HG02943 (cell line): ENCODE data around the gene ARMC6.
"Not testable (repeated sequence)": the region's sequence is repeated elsewhere in the genome, so short reads cannot be mapped to it uniquely, and the experiment has no call there.

Experiments
- ATAC-seq: cut with Tn5 transposase; IDR thresholded peaks from one replicate; pipeline ENCODE4 v1.9.1; 2021; ENCODE audit warnings: mild to moderate bottlenecking, low read depth, moderate library complexity; ENCODE audit not compliant: unreplicated experiment

The ARMC6 gene

GRCh38 chr19:19068659-19069654 is 35.6 kb downstream of the ARMC6 start:
- ATAC-seq = no peak

DNA sequence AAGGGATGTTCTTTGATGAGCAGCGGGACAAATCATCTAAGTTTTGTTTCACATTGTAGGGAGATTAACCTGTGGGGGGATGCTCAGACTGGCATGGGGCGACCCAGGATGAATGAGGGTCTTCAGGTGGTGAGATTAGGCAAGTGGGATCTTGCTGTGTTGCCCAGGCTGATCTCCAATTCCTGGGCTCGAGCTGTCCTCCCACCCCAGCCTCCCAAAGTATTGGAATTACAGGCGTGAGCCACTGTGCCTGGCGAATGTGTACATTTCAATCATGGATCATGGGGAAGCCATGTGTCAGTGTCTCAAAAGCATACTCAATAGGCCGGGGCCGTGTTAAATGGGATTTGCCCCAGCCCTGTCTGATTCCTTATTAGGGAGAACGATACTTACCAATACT is 38.5 kb downstream of the ARMC6 start:
- ATAC-seq = no peak

- no peak for ATAC-seq
Measured at GRCh38 chr19:19074196-19074882, 40.9 kb downstream of the ARMC6 start.

DNA sequence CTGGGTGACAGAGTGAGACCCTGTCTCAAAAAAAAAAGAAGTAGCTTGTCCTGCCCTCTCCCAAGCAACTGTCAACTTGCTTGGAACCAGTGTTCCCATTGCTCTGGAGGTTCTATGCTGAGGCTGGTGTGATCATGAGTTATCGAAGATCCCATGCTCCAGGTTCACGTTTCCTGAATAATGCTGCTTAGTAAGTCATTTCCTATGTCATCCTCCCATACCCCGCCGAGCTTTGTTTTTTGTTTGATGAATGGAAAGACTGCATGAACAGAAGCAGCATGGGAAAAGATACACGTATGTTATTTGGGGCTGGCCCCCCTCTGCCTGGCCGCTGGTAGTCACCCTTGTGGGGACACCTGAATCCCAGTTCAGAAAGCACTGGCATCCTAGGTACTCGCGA is 41.7 kb downstream of the ARMC6 start:
- ATAC-seq = no peak

DNA sequence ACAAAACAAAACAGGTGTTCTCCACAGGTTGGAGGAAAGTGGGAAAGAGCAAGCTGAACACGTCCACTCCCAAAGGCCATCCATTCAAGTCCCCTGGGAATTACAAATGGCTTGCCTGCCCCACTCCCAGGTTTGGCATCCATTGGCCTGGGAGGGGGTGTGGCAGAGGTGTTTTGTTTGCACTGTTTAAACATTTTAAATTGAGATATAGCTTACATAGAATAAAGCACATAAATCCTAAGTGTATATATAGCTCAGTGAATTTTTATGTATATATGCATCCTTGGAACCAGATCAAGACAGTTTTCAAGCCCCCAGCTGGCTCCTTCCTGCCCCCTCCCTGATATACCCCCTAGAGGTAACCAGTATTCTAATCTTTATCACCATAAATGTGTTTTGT is 43.1 kb downstream of the ARMC6 start:
- ATAC-seq = no peak

GRCh38 chr19:19077103-19077502 is 43.7 kb downstream of the ARMC6 start:
- ATAC-seq = no peak

GRCh38 chr19:19078801-19079200 is 45.4 kb downstream of the ARMC6 start:
- ATAC-seq = no peak

DNA sequence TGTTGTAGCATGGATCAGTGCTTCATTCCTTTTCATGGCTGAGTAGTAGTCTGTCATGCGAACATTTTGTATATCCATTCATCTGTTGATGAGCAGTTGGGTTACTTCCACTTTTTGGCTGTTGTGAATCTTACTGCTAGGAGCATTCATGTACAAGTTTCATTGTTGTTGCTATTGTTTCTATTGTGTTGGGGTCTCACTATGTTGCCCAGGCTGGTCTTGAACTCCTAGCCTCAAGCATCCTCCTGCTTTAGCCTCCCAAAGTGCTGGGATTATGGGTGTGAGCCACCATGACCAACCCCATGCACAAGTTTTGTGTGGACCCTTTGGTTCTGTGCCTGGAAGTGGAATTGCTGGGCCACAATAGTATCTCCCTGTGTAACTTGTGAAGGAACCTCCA is 46.2 kb downstream of the ARMC6 start:
- ATAC-seq = no peak

DNA sequence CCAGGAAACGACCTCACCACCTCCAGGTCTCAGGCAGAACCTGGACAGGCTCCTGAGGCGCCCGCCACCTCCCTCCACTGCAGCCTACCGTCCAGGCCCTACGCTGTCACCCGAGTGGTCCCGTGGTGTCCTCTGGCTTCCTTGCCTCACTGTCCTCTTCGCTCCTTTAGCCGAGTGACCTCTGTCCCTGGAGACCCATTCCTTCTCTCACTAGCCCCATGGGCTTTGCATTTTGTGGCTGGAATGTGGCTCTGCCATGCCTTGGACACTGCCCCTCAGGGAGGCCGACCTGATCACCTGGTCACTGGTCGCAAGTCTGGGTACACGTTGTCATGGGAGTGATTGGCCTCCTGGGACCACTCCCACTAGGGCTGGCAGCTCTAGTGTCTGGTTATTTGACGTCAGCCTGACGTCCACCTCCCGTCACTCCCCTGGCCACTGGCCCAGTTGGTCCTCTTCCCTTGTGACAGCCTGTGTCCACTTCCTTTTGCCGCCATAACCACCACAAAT is 48.3 kb downstream of the ARMC6 start:
- no peak for ATAC-seq

GRCh38 chr19:19083413-19084178 is 50.2 kb downstream of the ARMC6 start:
- no peak for ATAC-seq

DNA sequence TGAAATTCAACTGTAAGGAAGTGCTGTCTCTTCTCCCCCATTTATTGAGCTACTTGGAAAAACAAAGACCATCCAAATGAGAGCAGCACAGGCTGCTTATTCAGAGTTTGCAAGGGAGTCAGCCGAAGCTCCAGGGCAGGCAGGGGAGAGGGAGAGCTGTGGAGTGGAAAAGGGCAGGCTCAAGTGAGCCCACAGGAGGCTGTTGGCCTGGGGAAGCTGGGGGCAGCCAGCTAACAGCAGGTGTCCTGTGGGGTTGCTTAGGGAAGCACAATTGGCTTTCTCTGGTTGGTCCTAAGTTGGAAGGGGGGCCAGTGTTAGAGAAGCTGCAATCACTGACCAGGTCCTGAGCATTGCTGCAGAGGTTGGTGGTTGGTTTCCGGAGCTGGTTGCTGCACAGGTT is 54.3 kb downstream of the ARMC6 start:
- ATAC-seq = no peak

DNA sequence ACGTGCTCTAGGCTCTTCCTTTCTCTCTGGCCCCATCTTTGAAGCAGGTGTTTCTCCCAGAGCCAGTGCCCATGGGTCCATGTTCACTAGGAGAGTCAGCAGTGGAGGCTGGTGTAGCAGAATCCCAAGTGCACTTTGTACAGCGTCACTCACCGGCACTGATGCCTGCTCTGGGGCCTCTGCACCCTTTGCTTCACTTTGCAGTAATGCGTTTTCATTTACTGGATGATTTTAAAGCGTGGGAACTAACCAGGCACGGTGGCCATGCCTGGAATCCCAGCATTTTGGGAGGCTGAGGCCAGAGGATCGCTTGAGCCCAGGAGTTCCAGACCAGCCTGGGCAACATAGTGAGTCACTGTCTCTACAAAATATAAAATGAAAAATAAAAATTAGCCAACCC is 61.1 kb downstream of the ARMC6 start:
- ATAC-seq = no peak

DNA sequence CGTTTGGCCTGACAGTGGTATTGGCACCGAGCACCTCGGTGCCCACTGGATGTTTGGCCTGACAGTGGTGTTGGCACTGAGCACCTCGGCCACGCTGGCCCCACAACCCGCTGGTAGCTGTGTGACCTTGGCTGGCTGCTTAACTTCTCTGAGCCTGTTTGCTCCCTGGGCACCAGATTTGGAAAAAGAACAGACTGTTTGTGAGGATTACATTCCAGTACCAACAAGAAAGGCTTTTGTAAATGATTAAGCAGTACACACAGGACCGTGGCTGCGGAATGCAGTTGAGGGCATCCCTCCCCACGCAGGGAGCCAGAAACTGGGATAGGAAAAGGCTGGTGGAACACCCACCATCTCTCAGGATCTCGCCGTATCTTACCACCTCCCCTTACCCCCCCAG is 62.3 kb downstream of the ARMC6 start:
- no peak for ATAC-seq

DNA sequence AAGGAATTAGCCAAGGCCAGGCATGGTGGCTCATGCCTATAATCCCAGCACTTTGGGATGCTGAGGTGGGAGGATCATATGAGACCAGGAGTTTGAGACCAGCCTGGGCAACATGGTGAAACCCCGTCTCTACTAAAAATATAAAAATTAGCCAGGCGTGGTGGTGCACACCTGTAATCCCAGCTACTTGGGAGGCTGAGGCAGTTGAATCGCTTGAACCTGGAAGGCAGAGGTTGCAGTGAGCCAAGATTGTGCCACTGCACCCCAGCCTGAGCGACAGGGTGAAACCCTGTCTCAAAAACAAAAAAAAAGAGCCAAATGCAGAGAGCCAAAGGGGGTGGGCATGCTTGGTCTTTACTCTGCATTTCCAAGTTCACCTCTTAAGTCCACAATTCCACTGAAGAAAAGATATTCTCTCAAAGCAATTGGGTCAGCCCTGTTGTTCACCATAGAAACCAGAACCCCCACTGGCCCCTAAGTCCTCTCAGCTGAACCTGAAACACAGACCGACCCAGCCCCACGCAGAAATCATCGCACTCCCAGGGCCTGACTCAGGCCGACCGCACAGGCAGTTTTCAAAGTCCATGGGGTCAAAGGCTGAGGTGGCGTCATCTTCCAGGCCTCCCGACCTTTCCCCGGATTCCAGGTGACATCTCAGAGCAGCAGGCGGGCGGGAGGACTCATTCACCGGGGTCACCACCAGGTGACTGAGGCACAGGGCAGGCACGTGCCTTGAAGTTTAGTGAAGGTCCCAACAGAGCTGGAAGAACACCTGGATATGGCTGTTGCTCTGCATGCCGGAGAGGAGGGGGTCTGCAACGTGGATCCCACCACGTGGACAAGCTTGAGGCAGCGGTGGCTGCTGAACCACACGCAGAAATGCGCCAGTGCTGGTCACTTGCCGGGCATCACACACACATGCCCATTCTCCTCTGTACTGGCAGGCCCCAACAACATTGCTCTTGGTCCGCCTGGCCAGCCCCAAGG is 63.5 kb downstream of the ARMC6 start:
- ATAC-seq = no peak

DNA sequence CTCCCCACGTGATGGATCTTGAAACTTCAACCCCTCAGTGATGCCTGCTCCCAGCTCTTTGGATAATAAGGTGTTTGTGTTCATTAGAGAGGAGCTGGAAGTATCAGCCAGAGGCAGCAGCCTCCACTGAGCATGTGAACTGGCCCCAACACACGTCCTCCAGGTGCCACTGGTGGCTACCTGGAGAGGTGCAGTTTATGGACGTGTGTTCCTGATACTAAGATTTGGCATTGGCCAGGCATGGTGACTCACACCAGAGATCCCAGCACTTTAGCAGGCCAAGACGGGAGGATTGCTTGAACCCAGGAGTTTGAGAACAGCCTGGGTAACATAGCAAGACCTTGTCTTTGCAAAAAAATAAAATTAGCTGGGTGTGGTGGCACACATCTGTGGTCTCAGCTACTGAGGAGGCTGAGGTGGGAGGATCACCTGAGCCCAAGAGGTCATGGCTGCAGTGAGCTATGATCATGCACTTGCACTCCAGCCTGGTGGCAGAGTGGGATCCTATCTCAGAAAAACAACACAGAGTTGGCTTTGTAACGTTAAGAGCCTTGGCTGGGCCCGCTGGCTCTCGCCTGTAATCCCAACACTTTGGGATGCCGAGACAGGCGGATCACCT is 64.8 kb downstream of the ARMC6 start:
- no peak for ATAC-seq

DNA sequence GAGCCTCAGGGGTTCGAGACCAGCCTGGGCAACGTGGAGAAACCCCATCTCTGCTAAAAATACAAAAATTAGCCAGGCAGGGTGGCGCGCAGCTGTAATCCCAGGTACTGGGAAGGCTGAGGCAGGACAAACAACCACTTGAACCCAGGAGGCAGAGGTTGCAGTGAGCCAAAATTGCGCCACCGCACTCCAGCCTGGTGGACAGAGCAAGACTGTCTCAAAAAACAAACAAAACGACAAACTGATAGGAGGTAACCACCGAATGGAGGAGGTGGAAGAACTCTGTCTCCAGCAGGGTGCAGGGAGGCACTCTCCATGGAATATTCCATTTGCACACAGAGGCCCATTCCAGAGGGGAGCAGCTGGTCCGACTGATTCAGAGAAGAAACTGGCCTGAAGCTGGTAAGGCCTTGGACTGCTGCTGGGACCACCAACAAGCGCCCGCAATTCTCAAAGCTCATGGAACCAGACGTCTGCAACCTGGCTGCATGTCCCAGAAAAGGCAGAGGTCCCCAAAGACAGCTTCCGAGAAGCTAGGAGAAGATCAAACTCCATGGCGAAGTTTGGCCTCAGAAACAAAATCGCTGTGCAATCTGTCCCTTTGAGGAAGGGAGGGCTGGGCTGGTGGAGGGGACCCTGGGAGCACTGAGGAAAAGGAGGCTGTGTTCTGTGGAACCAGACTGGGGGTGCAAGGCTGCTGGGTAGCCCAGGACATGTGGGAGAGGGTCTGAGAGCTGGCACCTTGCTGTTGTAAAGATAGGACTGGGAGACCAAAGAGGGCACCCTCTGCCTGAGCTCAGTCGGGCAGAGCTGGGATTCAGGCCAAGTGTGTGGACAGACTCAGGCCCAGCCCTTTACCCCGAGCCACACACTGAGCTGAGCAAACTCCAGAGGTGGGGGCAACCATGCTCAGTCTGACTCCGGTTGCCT is 65.6 kb downstream of the ARMC6 start:
- ATAC-seq = no peak

DNA sequence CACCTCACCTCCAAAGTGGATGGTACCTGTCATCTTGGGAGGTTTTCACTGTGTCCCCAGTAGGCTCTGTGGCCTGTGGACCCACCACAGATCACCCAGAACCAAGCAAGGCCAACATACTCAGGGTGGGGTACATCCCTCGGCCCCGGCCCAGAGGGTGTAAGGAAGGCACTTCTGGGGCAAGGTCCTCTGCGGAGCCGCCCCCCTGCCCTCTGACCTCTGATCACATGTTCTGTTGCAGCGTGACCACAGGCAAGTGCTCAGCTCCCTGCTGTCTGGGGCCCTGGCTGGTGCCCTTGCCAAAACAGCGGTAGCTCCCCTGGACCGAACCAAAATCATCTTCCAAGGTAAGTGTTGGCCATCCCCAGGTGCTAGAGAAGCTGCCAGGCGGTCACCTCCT is 68.1 kb downstream of the ARMC6 start:
- ATAC-seq = no peak

GRCh38 chr19:19102566-19102965 is 69.2 kb downstream of the ARMC6 start:
- ATAC-seq = not testable (repeated sequence)
